Activated effector memory CD4-positive, alpha-beta T cell treated with anti-CD3 and anti-CD28 coated beads, Interleukin-2, amount 50 U/mL, for 16 hours (primary cell): ENCODE results near the gene GPN1.
"Not testable (repeated sequence)": the region's sequence is repeated elsewhere in the genome, so short reads cannot be mapped to it uniquely, and the experiment has no call there.

ENCODE experiments used
- DNase-seq: peaks from one replicate; pipeline ENCODE4 v3.0.0-alpha.2; 2020

The GPN1 gene

DNA sequence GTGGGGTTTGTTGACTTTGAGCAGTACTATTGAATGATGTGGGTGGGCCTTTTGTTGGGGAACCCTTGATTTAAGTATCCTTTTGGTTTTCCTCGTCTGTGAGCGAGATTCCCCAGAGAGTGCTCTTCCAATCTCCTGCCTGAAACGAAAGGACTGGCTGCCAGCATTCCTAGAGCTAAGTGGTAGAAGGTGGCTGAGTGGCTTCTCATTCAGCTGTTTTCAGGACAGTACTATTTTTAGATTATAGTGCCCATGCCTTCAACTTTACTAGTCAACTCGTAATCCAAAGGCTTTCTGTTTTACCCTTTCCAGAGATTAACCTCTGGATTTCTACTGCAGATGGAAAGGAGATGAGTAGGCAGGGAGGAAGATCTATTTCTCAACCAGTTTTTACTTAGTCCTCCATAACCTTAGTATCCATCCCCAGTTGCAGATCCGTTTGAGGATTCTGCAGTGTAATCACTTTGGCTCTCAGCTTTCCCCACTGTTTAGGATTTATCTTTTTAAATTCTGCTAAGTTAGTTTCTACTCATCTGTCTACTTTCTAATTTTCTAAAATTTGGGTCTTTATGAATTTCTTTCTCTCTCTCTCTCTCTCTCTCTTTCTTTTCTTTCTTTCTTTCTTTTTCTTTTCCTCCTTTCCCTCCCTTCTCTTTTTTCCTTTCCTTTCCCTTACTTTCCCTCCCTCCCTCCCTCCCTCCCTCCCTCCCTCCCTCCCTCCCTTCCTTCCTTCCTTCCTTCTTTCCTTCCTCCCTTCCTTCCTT is 44.1 kb downstream of the GPN1 start:
- DNase-seq: no peak

DNA sequence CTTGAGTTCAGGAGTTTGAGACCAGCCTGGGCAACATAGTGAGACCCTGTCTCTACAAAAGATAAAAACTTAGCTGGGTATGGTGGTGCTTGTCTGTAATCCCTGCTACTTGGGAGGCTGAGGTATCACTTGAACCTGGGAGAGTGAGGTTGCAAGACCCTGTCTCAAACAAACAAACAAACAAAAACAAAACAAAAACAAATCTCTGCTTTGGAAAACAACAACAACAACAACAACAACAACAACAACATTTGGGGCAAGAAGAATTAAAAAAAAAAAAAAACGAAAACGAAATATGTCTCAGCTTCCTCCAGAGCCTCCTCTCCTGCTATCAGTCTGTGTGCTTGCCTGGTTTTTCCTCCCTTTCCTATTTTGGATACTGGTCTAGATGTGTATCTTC is 51.7 kb downstream of the GPN1 start:
- no peak for DNase-seq

DNA sequence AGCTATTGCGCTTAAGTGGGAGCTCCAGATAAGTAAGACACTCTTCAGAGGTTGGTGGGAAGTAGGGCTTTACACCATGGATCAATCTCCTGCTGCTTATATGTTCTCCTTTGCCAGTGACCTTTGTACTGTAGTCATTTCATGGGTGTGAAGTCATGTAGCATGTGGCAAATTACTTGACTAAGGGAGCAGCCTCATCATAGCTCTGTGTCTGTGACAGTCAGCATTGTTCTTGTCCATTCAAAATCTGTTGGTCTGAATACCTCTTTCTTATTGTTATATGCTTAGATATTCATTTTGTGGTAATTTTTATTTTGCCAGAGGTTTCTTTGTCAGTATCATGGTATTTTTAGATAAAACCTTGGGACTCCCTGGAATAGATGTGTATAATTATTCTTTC is 53.0 kb downstream of the GPN1 start:
- no peak for DNase-seq

DNA sequence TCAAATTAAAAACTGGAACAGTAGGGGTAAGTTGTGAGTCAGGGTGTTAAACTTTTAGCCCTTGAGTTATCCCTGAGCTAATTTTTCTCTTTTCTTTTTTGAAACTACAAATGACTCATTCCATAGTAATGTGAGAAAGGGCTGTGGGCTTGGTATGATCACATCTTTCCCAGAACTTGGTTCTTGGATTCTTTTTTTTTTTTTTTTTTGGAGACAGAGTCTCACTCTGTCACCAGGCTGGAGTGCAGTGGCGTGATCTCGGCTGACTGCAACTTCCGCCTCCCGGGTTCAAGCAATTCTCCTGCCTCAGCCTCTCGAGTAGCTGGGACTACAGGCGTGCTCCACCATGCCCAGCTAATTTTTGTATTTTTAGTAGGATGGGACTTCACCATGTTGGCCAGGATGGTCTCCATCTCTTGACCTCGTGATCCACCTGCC is 53.5 kb downstream of the GPN1 start:
- DNase-seq: not testable (repeated sequence)

GRCh38 chr2:27683390-27684071 is 54.7 kb downstream of the GPN1 start:
- peak; percentile 93 for DNase-seq

- DNase-seq: not testable (repeated sequence)
Observed at GRCh38 chr2:27685006-27685405, 56.2 kb downstream of the GPN1 start.

GRCh38 chr2:27685577-27685976 is 56.7 kb downstream of the GPN1 start:
- no peak for DNase-seq

GRCh38 chr2:27687232-27687631 is 58.4 kb downstream of the GPN1 start:
- no peak for DNase-seq

DNA sequence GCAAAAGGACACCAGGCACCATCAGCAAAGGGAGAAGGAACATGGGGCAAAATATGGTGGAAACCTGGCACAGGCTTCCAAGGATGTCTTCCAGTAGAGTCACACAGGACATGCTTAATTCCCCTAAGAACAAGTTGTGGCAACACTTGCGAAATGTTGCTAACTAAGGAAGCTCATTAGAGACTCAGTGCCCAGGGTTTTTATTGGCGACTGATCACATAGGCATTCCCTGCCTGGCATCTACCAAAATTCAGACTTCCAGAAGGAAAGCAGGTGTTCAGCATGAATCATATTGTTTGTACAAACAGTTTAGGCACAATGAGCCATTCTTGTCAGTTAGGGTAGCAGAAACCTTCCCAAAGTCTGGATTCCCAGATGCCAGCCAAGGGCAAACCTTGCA is 60.6 kb downstream of the GPN1 start:
- DNase-seq: no peak

GRCh38 chr2:27690052-27690451 is 61.2 kb downstream of the GPN1 start:
- DNase-seq: no peak

GRCh38 chr2:27697660-27698059 is 68.8 kb downstream of the GPN1 start:
- DNase-seq: no peak
